Gastrocnemius medialis (tissue), 4 donors: ENCODE measurements around the gene DIP2C.

Experiments
- CTCF ChIP-seq, 5 experiments: fragments of 450-650 bp in 3 of 5; fragments of 200-600 bp in 2 of 5; sonication (generic) in 2 of 5; IDR thresholded peaks in 4 of 5; conservative IDR thresholded peaks in 1 of 5; 1 replicate in 4 of 5; 2 replicates in 1 of 5; pipeline ENCODE4 v1.5.1; 2016 to 2019; ENCODE audit warnings: antibody characterized with exemption in 5 of 5, mild to moderate bottlenecking in 3 of 5, moderate library complexity in 3 of 5
- POLR2A ChIP-seq, 2 donors: fragments of 450-650 bp; IDR thresholded peaks; one replicate each; pipeline ENCODE4 v1.6.1; 2017; ENCODE audit warnings: antibody characterized with exemption in 2 of 2, mild to moderate bottlenecking in 2 of 2, moderate library complexity in 2 of 2

GRCh38 chr10:530717-531116 lies 158.8 kb downstream of the DIP2C start:
- TF ChIP-seq CTCF (IDR thresholded peaks at IDR 0.05 in 4 of 5, conservative IDR thresholded peaks at IDR 0.05 in 1 of 5): no peak
- TF ChIP-seq POLR2A (IDR thresholded peaks at IDR 0.05): no peak
